Testis (tissue), 2 donors: ENCODE measurements around the gene LTBP1.

Experiments used
- CTCF ChIP-seq, 3 experiments: fragments of 450-650 bp in 2 of 3; fragments of 200-600 bp in 1 of 3; sonication (generic) in 1 of 3; IDR thresholded peaks; one replicate each; pipeline ENCODE4 v1.5.1; 2016 to 2019; ENCODE audit warnings: antibody characterized with exemption in 3 of 3, mild to moderate bottlenecking in 2 of 3, moderate library complexity in 1 of 3
- POLR2A ChIP-seq: fragments of 450-650 bp; IDR thresholded peaks from one replicate; pipeline ENCODE4 v1.6.1; 2017; ENCODE audit warnings: antibody characterized with exemption, mild to moderate bottlenecking, moderate library complexity

GRCh38 chr2:32976409-32977063 lies 29.8 kb downstream of the LTBP1 start:
- TF ChIP-seq CTCF (IDR thresholded peaks at IDR 0.05) (no peak), POLR2A (no peak)
